Esophagus squamous epithelium (tissue), 4 donors: Measurements from ENCODE around the gene ATP13A1.

Experiments
- POLR2A ChIP-seq, 4 donors: fragments of 450-650 bp; IDR thresholded peaks; one replicate each; pipeline ENCODE4 v1.6.1; 2017; ENCODE audit warnings: antibody characterized with exemption in 4 of 4, mild to moderate bottlenecking in 4 of 4, moderate library complexity in 3 of 4
- TF ChIP-seq, protein P1 (sequence below), 6 experiments: fragments of 450-650 bp in 4 of 6; fragments of 200-600 bp in 2 of 6; sonication (generic) in 2 of 6; IDR thresholded peaks; one replicate each; pipeline ENCODE4 v1.5.1; 2016 to 2019; ENCODE audit warnings: antibody characterized with exemption in 6 of 6, mild to moderate bottlenecking in 4 of 6, moderate library complexity in 4 of 6

DNA sequence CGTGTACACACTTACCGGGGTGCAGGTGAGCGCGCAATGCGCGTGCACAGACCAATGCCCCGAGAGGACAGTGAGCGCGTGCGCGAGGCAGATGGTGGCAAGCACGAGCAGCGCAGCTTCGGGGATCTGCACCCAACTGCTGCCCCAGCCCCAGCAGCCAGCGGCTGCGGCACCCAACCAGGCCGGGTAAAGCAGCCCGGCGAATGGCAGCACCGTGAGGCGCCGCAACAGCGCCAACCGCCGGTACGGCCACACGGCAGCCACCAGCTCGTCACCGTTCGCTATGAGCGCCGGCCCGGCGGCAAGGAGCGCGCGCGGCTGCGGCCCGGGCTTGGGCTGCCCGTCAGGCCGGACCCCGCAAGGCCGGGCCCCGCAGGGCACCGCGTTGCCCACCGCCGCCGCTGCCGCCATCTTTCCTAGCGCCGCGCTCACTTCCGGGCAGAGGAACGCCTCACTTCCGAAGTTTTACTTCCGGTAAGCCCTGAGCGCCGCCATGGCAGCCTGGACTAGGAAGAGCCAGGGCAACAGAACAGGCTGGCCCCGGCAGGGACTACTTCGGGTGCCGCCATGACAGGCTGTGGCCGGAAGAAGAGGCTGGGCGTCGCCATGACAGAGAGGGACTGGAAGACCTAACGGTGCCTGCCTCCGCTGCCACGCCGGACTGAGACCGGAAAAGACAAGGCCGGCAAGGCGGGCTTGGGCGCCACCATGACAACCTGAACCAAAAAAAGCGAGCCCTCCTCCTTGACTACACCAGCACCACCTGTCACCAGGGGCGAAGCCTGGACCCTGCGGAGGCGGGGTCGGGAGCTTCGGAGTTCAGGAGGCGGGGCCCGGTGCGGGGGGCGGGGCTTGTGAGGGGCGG, at the start of gene ATP13A1:
- peak in 2 of 4 donors; percentile 55 to 68 for TF ChIP-seq POLR2A (IDR thresholded peaks at IDR 0.05)
- TF ChIP-seq, protein P1, sequence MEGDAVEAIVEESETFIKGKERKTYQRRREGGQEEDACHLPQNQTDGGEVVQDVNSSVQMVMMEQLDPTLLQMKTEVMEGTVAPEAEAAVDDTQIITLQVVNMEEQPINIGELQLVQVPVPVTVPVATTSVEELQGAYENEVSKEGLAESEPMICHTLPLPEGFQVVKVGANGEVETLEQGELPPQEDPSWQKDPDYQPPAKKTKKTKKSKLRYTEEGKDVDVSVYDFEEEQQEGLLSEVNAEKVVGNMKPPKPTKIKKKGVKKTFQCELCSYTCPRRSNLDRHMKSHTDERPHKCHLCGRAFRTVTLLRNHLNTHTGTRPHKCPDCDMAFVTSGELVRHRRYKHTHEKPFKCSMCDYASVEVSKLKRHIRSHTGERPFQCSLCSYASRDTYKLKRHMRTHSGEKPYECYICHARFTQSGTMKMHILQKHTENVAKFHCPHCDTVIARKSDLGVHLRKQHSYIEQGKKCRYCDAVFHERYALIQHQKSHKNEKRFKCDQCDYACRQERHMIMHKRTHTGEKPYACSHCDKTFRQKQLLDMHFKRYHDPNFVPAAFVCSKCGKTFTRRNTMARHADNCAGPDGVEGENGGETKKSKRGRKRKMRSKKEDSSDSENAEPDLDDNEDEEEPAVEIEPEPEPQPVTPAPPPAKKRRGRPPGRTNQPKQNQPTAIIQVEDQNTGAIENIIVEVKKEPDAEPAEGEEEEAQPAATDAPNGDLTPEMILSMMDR (IDR thresholded peaks at IDR 0.05) = peak in 4 of 6 experiments; percentile 12 to 41 (median 26)
